Mucosa of descending colon (tissue), 3 donors: ENCODE results near the gene NUDT13. TPM values are rescaled to one million over a fixed set of nuclear protein-coding genes. Genes with fewer than 3 reads are reported as not detected.
A peak's percentile ranks its signal among the peaks of the same experiment; 100 is the strongest.

Source experiments
- ATAC-seq: fragments of 200-7000 bp; cut with Tn5 transposase; one replicate; pipeline ENCODE4 v1.9.1; 2020; ENCODE audit warnings: mild to moderate bottlenecking, moderate library complexity
- DNase-seq, 3 donors: peaks; one replicate each; pipeline ENCODE4 v3.0.0-alpha.2; 2020
- H3K36me3 ChIP-seq: fragments of 200-600 bp; one replicate; pipeline ENCODE4 v1.8.0; 2021; ENCODE audit warnings: low read depth, mild to moderate bottlenecking
- H3K4me1 ChIP-seq: fragments of 200-600 bp; one replicate; pipeline ENCODE4 v1.8.0; 2021; ENCODE audit warnings: low read depth, mild to moderate bottlenecking
- H3K4me3 ChIP-seq: fragments of 200-600 bp; one replicate; pipeline ENCODE4 v1.8.0; 2021; ENCODE audit warnings: mild to moderate bottlenecking
- H3K9me3 ChIP-seq: fragments of 200-600 bp; one replicate; pipeline ENCODE4 v1.8.0; 2021; ENCODE audit warnings: mild to moderate bottlenecking
- CTCF ChIP-seq: fragments of 200-600 bp; IDR thresholded peaks from one replicate; pipeline ENCODE4 v1.8.0; 2022; ENCODE audit warnings: antibody characterized with exemption, mild to moderate bottlenecking
- intact Hi-C, 2 donors: fragments of 100-400 bp; cut with DNase I in 1 of 2; cut with micrococcal nuclease in 1 of 2; formaldehyde crosslinking; loops; one replicate each; pipeline versions ENCODE4 v1.11.0 to v1.11.1; 2022; cut with DNase I, micrococcal nuclease
- total RNA-seq, 3 donors: library from RNA; stranded (reverse); fragmentation: NEBNext Ultra II Directional in 2 of 3; extraction: Animal tissue kit (Norgen Biotek cat#: 25700) in 2 of 3; gene quantifications; one replicate each; pipeline versions ENCODE4 v1.2.1 to v1.2.4, GENCODE V29; 2021 to 2023
- donor health status: DM: no; HTN: no; CAD: no; lungs with moderate emphysema.
- donor health status: DM: no; HTN: no; CAD: no.
- donor health status: DM: no; HTN: yes; CAD: no.

The NUDT13 gene
- total RNA-seq, 3 donors from 2014 or later: 3.5 to 5.1 (median 3.6) TPM

GRCh38 chr10:73086816-73087215, 23.4 kb upstream of the NUDT13 start:
- DNase-seq: no peak

DNA sequence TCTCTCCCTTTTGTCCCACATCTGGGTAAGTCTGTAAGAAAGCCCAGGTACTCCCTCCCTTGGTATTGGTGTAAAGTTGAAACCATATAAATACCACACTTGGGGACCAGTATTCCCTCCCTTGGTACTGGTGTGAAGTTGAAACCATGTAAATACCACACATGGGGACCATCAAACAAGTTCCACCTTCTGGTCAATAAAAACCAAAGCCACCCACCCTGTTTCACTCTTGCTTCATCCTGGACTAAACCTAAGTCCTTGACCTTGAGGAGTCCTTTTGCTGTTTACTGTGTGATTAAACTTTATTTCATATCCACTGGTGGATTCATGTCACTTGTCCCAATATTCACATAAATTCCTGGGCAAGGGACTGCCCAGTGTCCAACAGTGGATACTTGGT, 22.0 kb upstream of the NUDT13 start:
- H3K4me1 ChIP-seq: no peaks in the 10 kb centered on the region
- intact Hi-C loops: no loop called here
- no peaks in the 10 kb centered on the region for H3K36me3 ChIP-seq
- DNase-seq: no peak
- ATAC-seq: no peak
- no peaks in the 10 kb centered on the region for H3K9me3 ChIP-seq
- TF ChIP-seq CTCF: no peak
- H3K4me3 ChIP-seq: no peak overlapping the region

More at GRCh38 chr10:73086816-73087215, 23.4 kb upstream of the NUDT13 start:
- Histone ChIP-seq H3K36me3 (no peaks in the 10 kb centered on the region), H3K4me1 (no peaks in the 10 kb centered on the region), H3K9me3 (no peaks in the 10 kb centered on the region), H3K4me3 (no peak overlapping the region)
- no peak for ATAC-seq
- intact Hi-C loops: no loop called here
- TF ChIP-seq CTCF: no peak

DNA sequence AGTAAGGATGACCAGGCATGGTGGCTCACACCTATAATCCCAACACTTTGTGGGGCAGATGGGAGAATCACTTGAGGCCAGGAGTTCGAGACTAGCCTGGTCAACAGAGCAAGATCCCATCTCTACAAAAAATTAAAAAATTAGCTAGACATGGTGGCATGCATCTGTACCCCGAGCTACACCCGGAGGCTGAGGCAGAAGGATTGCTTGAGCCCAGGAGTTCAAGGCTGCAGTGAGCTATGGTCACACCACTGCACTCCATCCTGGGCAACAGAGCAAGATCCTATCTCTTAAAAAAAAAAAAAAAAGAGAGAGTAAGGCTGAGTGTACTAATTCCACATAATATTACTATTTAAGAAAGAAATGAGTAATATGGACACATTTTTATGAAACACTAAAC, 17.4 kb upstream of the NUDT13 start:
- H3K4me3 ChIP-seq: no peak overlapping the region
- no peak for ATAC-seq
- H3K9me3 ChIP-seq: no peaks in the 10 kb centered on the region
- DNase-seq: no peak
- no peak for TF ChIP-seq CTCF
- H3K4me1 ChIP-seq: peaks cover 9% of the 10 kb centered on the region
- intact Hi-C loops: no loop called here
- no peaks in the 10 kb centered on the region for H3K36me3 ChIP-seq

DNA sequence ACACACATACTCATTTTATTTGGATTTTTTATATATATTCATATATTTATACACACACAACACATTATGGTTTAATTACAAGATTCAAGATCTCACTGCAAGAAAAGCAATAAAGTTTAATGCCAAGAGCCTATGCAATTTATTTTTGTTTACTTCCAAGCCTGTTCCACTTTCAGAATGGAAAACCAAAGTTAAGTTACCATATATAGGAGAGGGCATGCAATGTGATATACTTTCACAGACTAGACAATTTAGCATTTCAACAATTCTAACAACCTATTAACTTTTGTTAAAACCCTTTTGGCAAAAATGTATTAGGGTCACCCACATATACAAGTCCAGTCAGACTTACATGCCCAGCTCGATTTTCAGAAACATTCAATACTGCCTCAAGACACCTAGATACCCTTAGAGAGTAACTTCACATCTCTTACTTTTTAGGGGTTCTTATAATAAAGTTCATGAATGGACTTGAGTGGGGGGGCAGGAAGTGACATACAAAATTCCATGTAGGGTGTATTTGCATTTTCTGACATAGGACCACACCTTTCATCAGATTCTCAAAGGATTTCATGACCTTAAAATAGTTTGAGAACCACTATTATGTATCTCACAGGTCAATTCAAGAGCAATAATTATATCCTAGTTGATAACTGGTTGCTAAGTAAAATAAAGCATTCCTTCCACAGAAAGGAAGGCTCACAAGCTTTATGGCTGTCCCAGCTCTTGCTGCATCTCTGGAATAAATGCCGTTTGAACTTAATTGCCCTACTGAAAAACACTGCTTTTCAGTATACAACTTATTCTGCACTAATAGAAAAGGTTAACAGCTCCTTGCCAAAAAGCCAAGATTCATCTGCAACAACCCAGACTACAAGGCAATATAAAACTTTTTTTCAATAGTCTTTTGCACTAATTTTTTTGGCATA, 16.1 kb upstream of the NUDT13 start:
- Histone ChIP-seq H3K4me3 (no peak overlapping the region), H3K9me3 (no peaks in the 10 kb centered on the region), H3K4me1 (peaks cover 9% of the 10 kb centered on the region), H3K36me3 (no peaks in the 10 kb centered on the region)
- ATAC-seq: no peak
- DNase-seq: peak in 1 of 3 donors; percentile 23
- TF ChIP-seq CTCF: no peak
- intact Hi-C loops: no loop called here

GRCh38 chr10:73094986-73095480, 15.2 kb upstream of the NUDT13 start:
- DNase-seq: no peak
- Histone ChIP-seq H3K36me3 (no peaks in the 10 kb centered on the region), H3K4me1 (peaks cover 9% of the 10 kb centered on the region), H3K9me3 (no peaks in the 10 kb centered on the region), H3K4me3 (peak overlapping the region; percentile 67)
- no peak for ATAC-seq
- no peak for TF ChIP-seq CTCF
- intact Hi-C loops: no loop called here
